Right ventricle myocardium superior (tissue), 1 donor: Measurements from ENCODE around the gene PTPRF. TPM values are rescaled to one million over a fixed set of nuclear protein-coding genes. Genes with fewer than 3 reads are reported as not detected.

Experiments
- ATAC-seq: fragments of 200-7000 bp; cut with Tn5 transposase; one replicate; pipeline ENCODE4 v1.9.1; 2020; ENCODE audit warnings: mild to moderate bottlenecking; ENCODE audit not compliant: poor library complexity
- DNase-seq: peaks from one replicate; pipeline ENCODE4 v3.0.0-alpha.2; 2020
- intact Hi-C: fragments of 100-400 bp; cut with DNase I; formaldehyde crosslinking; loops from one replicate; pipeline ENCODE4 v1.11.2; 2022
- total RNA-seq: library from RNA; stranded (reverse); fragmentation: NEBNext Ultra II Directional; extraction: Animal tissue kit (Norgen Biotek cat#: 25700); gene quantifications from one replicate; pipeline ENCODE4 v1.2.1, GENCODE V29; 2021
- donor health status: DM: no; HTN: yes; CAD: no; lungs with severe emphysema.

The PTPRF gene
- total RNA-seq, 1 donor from 2014 or later: 4.2 TPM

DNA sequence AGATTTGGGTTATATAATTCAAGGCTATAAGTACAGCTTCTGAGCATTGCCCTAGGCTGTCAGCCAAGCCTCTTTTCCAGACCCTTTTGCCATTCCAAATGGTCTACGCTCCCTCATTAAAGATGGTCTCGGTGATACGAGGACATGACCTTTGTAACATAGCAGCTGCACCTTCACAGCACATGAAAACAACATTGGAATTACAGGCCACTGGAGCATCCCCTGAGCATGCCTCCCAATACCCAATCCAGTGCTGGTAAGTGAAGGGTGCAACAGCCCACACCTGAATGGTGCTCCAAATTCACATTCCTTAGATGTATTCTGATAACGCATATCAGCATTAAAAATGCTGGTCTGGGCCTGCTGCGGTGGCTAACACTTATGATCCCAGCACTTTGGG, 20.1 kb upstream of the PTPRF start:
- DNase-seq: no peak
- intact Hi-C loops: no loop called here
- ATAC-seq: no peak

DNA sequence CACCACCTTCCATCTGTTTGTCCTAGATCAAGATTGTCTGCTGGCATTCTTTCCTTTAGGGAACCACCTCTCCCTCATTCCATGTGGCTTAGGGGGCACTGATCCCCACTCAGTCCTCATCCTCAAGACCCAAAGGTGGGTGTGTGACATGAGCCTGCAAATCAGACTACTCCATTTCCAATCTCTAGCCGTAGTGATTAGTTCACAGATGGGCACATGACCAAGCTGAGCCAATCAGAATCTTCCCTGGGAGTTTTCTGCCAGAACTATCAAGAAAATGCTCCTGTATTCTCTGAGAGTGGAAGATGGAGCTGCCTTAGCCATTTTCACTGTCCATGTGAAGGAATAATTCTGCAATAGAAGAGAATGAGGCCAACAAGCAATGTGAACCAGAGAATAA, 19.3 kb upstream of the PTPRF start:
- ATAC-seq (no peak), DNase-seq (no peak)
- intact Hi-C loops: no loop called here

DNA sequence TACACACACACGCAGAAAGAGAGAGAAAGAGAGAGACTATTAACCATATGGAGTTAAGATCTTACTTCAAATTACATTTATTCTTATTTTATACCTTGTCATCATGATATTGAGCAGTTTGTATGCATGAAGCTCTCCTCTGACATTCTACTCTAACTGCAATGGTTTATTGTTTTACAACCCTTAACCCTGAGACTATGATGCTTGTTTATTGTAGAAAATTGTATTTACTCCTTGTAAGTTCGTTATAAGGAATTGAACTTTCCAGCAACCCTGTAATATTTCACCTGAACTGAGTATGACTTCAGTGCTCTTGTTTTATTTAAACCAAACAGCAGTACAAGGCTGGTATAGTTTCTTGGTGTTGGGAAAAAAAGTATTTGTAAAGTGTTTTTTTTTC, 18.6 kb upstream of the PTPRF start:
- ATAC-seq: no peak
- DNase-seq: no peak
- intact Hi-C loops: no loop called here

DNA sequence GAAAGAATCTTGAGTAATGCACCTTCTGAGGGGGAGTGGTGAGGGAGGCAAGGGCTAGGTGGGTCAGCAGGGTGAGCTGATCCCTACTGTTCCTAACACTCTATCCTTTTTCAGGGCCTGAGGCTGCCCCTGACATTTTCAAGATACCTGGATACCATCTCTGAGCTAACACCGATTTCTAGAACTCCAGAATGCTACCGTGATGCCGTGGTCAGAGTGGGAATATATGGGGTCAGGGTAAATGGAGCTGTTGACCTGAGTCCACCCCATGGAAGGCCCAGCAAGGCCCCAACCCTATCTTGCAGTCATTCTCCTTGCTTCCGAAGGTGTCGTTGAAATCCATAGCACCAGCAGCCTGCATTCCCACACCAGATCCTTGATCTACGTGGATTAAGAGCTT, 18.0 kb upstream of the PTPRF start:
- DNase-seq: no peak
- no peak for ATAC-seq
- intact Hi-C loops: no loop called here

DNA sequence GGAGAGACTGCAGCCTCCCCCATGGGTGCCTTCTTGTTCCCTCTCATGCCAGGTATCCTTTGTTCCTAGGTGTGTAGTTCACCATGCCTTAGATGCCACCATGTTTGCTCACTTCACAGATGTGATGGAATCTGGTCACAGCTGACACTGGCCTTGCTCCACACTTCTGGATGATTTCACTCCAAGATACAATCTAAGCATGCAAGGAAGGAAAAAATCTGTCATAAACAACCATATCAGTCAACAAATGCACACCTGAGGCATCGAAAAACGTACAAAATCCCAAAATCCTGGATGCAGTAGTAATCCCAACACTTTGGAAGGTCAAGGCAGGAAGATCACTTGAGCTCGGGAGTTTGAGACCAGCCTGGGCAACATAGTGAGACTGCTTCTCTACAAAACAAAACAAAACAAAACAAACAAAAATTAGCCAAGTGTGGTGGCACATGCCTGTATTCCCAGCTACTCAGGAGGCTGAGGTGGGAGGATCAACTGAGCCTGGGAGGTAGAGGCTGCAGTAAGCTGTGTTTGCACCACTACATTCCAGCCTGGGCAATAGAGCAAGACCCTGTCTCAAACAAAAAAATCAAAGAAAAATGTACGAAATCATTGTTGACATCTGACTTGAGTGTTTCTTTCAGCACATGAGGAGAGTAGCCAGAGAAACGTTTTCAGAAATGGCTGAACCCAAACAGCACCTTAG, 17.1 kb upstream of the PTPRF start:
- intact Hi-C loops: no loop called here
- no peak for ATAC-seq

DNA sequence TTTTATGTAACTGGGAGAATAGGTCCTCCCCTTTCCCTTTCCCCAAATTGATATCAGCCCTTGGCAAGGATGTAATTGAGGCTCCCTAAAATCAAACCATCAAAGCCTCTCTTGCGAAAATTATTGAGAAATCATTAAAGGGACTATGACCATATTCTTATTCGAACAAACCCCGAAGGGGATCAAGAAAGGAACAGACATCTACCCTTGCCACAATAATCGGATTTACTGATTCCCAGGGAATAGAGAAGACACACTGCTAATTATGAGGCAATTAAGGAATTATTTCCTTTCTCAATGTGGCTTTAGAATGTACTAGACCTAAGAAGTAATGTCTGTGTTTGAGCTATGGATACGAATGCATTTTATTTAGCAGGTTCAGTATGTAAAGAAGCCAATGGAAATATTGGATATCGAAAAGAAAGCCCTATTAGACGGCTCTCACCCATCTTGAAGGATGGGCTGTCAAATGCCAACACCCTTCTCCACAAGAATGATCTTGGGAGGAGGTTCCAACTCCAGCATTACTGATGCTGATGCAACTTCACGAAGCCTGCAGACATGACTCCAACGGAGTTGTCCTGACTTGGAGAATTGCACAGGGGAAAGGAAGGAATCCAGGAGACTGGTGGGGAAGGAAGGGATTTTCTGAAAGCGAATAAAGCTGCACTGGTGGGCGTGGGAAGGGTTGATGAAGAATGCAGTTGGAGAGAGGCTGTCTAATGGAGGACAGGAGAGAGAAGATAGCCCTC, 11.6 kb upstream of the PTPRF start:
- intact Hi-C loops: no loop called here
- DNase-seq (no peak), ATAC-seq (no peak)

More for the DNA sequence above, 17.1 kb upstream of the PTPRF start:
- DNase-seq: no peak

DNA sequence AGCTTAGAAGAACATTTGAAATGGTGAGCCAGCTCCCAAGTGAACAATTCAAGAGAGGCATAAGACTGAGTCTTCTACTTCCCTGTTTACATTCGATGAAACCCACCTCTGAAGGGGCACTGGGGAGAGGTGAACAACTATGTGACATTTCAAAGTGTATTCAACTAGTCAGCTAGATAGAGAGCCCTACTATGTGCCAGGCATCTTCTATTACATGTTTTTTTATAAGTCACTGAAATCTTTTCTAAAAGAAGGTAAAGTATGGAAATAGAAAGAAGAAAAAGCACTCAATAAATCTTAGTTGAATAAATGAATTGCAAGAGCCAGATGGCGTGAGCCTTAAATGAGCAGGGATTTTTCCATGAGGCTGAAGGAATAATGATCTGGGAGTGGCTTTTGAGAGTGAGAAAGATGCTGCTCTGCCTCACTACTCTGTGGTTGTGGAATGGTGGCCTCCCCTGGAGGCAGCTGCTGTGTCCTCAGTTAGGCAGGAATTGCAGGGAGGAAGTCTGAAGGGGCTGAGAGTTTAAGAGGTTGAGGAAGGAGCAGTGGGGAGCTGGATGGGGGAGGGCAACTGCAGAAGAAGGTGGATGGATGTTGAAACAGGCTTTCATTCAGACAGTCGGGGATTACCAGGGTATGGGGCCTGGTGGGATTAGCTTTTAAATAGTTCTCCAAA, 10.4 kb upstream of the PTPRF start:
- DNase-seq (no peak), ATAC-seq (no peak)
- intact Hi-C loops: loop anchor here (10.0 kb wide), 1 partner anchor 415 kb away; the partner anchor contains the start of gene ARTN

DNA sequence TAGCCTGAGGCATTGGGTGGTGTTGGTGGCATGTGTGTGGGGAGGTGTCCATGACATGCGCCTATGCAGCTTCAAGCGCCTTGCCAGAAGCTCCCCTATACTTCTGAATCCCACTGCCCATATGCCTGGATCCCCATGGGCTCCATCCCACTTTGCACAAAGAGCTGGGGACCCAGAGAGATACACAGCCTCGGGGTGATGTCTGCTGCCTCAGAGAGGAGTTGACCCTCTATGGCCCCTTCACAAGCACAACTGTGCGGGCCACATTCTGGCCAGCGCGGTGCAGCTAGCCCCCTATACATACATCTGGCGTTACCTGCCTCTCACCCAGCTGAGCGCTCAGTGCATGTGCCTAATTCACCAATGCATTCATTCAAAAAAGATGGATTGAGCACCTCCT, 9.6 kb upstream of the PTPRF start:
- no peak for DNase-seq
- intact Hi-C loops: loop anchor here (10.0 kb wide), 1 partner anchor 414 kb away; the partner anchor contains the start of gene ARTN
- no peak for ATAC-seq

DNA sequence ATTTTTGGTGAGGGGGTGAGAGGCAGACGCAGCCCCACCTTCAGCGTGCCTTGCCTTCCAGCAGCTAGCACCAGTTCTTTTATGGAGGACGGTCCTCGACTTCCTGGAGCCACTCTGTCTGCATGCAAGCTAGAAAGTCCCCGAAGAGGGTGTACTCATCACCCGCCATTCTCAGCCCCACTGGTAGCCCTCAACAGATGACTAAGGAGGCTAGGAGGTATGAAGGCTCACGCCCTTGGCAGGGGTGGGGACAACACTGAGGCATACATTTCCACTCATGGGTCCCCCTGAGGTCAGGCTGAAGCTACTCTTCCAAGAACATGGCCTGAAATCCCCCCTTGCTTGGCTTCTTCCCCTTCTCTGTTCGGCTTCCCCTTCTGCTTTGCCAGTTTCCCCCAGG, 8.9 kb upstream of the PTPRF start:
- intact Hi-C loops: loop anchor here (10.0 kb wide), 1 partner anchor 413 kb away; the partner anchor contains the start of gene ARTN
- no peak for DNase-seq
- ATAC-seq: no peak

DNA sequence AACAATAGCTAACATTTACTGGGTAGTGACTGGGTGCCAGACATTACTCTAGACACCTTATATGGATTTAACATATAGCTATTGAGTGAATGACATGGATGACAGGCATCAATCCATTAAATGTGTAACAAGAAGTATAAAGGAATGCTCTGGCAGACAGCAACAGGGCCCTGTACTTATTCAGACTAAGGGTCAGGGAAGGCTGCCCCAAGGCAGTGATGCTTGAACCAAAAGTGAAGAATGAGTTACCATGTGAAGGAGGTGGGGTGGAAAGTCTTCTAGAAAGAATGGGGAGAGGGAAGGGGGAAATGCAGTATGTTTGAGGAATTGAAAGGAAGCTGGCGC, 8.3 kb upstream of the PTPRF start:
- intact Hi-C loops: loop anchor here (10.0 kb wide), 1 partner anchor 412 kb away; the partner anchor contains the start of gene ARTN
- DNase-seq: no peak
- no peak for ATAC-seq

DNA sequence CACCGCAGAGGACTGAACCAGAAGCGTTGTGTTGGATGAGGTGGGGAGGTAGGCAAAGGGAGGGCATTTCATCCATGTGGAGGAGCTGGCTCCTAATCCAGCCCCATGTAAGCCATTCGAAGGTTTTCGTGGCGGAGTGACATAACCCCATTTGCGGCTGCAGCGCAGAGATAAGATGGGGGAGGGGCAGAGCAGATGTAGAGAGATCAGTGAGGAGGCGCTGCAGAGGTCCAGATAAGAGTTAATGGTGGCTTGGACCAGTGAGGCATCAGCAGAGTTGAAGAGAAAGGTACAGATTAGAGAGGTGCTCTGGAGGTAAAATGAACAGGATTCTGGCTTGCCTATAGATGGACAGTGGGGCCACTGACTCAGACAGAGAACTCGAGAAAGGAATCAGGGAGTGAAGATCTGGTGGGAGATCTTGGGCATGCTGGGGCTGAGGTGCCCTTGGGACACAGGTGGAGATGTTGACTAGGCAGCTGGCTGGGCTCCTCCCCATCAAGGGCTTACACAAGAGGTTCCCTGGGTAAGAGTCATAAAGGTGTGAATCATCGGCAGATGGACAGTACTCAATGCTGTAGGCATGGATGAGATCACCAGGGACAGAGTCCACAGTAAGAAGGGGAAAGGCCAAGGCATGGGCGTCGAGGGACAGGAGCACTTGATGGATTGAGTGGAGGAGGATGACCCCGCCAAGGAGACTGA, 7.8 kb upstream of the PTPRF start:
- peak; percentile 40 for ATAC-seq
- intact Hi-C loops: loop anchor here (10.0 kb wide), 1 partner anchor 412 kb away; the partner anchor contains the start of gene ARTN
- no peak for DNase-seq

DNA sequence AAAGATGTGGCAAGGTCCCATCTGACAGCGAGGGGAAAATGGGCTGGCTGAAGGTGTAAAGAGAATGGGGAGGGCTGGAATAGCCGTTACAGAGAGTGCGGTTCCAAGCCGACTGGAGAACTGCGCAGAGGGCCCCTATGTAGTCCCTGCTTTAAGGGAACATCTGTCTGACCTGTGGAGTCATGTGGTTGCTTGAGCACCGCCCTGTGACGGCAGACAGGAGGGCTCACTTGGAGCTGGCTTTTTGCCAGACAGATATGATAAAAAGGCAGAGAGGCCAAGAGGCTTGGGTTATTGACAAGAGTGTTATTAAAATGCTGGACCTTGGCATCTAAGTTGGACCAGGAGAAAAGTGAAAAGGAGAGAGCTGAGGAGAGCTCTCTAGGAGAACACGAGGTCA, 5.9 kb upstream of the PTPRF start:
- intact Hi-C loops: loop anchor here (5.0 to 10.0 kb wide), 2 partner anchors 410 to 527 kb away; partner anchors contain the start of gene ARTN
- DNase-seq (no peak), ATAC-seq (peak; percentile 28)

DNA sequence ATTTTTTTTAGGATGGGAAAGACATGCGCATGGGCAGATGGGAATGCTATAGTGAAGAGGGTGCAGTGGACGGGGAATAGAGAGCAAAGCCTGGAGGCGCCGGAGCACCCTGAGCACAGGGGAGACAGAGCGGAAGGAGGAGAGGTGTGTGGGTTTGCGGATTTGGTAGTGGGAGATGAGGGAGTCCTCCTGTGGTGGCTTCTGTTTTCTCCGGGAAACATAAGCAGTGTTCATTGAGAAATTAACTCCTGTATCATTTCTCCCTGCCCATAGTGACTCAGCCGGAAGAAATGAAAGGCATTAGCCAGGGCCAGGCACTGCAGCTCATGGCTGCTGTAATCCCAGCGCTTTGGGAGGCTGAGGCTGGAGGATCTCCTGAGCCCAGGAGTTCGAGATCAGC, 4.7 kb upstream of the PTPRF start:
- DNase-seq (no peak), ATAC-seq (no peak)
- intact Hi-C loops: loop anchor here (5.0 to 10.0 kb wide), 2 partner anchors 409 to 526 kb away; partner anchors contain the start of gene ARTN

DNA sequence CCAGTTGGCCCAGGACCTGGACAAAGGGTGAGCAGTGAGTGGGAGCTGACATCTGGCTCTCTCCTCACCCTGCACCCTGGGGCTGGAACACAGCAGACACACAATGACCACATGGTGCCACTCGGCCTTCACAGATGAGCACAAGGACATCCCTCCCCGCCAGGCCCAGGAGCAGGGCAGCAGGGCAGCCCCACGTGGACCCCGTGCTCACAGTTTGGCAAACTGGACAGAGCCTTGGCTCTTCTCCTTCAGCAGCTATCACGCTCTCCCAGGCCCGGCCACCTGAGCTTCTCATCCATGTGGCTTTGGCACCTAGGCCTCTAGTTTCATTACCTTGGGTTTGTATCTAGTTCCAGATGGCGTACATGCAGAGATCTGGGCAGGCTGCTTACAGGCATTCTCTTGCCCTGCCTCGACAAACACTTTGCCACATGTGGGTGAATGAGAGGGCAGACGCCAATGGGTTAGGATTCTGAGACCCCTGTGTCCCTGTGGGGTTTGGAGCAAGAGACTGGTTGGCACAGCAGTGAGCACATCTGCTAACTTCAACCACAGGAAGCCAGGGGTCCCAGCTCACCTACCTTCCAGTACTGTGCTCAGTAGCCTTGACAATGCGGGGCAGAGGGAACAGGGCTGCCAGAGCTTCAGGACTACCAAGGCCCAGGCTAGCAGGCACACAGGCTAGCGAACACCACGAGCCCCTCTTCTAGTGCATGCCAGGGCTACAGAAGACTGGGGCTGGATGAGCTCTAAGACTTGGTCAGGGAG, 3.4 kb upstream of the PTPRF start:
- intact Hi-C loops: loop anchor here (5.0 to 10.0 kb wide), 2 partner anchors 408 to 525 kb away; partner anchors contain the start of gene ARTN
- DNase-seq (no peak), ATAC-seq (peak; percentile 16)

DNA sequence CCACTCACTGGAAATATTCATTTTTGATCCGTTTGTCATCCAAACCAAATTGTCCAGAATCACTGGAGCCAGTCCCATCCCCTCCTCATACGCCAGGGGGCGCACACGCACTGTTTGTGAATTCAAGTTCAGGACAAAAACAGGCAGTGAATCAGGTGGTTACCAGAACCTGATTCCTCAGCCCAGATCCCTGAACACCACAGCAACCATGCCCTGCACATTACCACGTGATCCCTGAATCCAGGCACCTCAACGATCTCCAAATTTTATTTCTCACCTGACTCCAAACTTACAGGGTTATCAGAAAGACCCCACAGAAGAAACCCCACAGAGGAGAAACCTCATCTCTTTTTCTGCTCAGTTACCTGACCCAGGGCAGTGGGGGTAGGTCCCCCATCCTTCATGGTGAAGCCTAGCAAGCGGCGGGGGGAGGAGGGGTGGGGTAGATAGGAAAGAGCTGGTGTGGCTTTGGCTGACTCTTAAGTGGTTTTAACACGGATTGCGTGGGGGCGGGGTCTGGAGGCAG, 1.4 kb upstream of the PTPRF start:
- DNase-seq (peak; percentile 88), ATAC-seq (peak; percentile 80)
- intact Hi-C loops: loop anchor here (5.0 to 10.0 kb wide), 2 partner anchors 406 to 523 kb away; partner anchors contain the start of gene ARTN

DNA sequence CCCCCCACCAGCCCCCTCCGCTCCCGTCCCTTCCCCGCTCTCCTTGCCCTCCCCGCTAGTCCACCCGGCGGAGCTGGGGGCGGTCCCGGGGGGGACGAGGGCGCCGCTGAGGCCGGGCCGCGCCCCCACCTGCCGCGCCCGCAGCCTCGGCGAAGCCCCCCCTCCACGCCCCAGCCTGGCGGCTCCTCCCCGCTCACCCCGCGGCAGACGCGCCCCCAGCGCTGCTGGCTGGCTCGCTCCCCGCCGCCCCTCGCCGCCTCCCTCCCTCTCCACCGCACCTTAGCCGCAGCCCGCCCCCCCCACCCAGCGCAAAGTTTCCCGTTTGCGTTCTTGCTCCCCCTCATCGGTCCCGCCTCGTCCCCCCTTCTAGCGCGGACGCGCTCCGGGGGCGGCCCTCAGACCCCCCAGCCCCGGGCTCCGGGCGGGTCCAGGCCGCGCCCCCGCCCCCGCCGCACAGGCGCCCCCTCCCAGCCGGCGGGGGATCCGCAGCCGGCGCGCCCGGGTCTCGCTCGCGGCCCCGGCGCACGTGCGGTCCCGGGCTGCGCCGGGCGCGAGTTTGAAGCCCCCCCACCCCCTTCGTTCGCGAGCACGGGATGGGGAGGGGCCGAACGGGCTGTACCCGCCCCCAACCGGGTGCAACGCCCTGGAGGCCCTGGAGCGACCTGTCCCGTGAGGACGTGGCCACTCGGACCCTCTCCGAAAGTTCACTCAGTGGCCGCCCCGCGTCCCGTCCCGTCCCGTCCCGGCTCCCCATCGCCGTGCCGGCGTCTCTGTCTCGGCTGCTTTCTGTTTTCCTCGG, 623 bp downstream of the PTPRF start:
- ATAC-seq: no peak
- no peak for DNase-seq
- intact Hi-C loops: loop anchor here (10.0 kb wide), 1 partner anchor 123 kb away; the partner anchor contains the start of gene KDM4A
